ENCODE measurements around the gene GRM2.
A peak's percentile ranks its signal among the peaks of the same experiment; 100 is the strongest.
"Not testable (repeated sequence)": the region's sequence is repeated elsewhere in the genome, so short reads cannot be mapped to it uniquely, and the experiment has no call there.

Gene GRM2

DNA sequence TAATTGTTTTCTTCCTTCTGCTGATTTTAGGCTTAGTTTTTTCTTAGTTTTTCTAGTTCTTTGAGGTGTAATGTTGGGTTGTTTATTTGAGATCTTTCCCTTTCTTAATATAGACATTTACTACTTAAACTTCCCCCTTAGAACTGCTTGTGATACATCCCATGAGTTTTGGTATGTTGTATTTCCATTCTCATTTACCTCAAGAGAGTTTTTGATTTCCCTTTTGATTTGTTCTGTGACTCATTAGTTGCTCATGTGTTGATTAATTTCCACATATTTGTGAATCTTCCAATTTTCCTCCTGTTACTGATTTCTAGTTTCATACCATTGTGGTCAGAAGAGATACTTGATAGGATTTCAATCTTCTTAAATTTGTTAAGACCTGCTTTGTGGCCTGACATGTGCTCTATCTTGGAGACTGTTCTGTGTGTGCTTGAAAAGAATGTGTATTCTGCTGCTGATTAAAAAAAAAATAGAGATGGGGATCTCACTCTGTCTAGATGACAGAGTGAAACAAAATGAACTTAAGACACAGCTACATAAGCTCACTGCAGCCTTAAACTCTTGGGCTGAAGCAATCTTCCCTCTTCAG is 22.3 kb downstream of the GRM2 start:
- DNase-seq = no peak

- no peak for DNase-seq
Observed at GRCh38 chr3:51733859-51734571, 27.1 kb downstream of the GRM2 start.

- DNase-seq = no peak
Observed at GRCh38 chr3:51734572-51734907, 27.7 kb downstream of the GRM2 start.

- no peak for DNase-seq
Observed at GRCh38 chr3:51735039-51735438, 28.2 kb downstream of the GRM2 start.

DNA sequence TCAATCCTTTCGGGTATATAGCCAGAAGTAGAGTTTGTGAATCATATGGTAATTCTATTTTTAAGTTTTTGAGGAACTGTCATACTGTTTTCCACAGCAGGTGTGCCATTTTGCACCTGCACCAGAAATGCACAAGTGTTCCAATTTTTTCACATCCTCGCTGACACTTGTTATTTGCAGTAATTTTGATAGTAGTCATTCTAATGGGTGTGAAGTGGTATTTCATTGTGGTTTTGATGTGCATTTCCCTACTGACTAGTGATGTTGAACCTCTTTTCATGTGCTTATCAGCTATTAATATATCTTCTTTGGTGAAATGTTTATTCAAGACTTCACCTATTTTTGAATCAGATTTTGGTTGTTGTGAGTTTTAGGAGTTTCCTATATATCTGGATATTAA is 29.1 kb downstream of the GRM2 start:
- no peak for DNase-seq

GRCh38 chr3:51739110-51739509 is 32.2 kb downstream of the GRM2 start:
- DNase-seq = peak; percentile 52 to 56

GRCh38 chr3:51742320-51742719 is 35.5 kb downstream of the GRM2 start:
- not testable (repeated sequence) for DNase-seq

DNA sequence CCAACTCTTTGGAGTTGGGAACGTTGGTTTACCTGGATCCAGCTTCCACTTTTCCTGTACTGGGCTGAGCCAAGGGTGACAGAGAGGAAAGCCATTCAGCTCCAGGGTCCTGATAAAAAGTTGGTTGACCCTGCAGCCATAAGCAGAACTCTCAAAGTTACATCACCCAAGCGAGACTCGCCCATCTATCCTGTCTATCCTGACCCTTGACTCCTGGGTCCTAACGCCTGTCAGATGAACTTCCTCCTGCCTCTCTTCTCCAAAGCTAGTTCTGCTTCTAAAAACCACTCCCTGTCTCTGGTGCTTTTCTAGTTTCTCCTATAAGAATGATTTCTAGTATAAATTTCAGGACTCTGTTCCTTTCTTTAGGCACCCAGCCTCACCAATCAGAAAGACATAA is 36.1 kb downstream of the GRM2 start:
- peak; percentile 67 to 75 for DNase-seq

DNA sequence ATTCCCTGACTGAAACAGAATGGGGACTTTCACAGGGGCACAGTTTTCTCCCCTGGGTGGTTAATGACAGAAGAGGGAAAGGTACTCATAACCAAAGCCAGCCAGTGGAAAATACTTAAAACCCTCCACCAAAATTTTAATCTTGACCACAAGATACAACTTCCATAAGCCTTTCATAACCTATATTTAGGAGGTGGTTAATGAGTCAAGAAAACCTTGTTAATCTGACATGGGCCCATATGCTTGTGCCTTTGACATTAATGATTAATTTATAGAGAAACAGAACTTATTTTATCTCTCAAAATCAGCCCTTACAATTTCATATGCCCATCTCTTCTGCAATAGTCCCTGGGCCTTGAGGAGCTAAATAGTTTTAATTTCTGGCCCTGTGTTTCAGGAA is 41.0 kb downstream of the GRM2 start:
- DNase-seq = no peak

- no peak for DNase-seq
Observed at GRCh38 chr3:51748327-51748726, 41.5 kb downstream of the GRM2 start.

- no peak for DNase-seq
Observed at GRCh38 chr3:51750878-51751277, 44.0 kb downstream of the GRM2 start.

DNA sequence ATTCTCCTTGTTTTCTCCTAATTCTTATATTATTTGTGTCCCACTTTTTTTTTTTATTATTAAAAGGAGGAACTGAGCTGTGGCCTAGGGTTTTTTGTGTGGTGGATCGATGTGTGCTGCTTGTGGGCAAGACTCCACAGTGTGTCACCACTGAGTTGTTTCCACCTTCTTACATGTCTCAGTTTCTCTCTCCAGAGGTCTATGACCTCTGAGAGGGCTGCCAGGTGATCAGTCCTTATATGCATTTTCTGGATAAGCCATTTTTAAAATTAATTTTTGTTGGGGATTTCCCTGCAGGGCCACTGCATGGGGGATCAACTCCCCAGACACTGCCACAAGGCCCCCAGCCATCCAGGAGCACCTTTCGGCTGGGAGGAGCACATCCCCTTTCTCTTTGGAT is 44.4 kb downstream of the GRM2 start:
- DNase-seq = no peak

- DNase-seq = not testable (repeated sequence)
Observed at GRCh38 chr3:51753763-51754750, 47.2 kb downstream of the GRM2 start.

DNA sequence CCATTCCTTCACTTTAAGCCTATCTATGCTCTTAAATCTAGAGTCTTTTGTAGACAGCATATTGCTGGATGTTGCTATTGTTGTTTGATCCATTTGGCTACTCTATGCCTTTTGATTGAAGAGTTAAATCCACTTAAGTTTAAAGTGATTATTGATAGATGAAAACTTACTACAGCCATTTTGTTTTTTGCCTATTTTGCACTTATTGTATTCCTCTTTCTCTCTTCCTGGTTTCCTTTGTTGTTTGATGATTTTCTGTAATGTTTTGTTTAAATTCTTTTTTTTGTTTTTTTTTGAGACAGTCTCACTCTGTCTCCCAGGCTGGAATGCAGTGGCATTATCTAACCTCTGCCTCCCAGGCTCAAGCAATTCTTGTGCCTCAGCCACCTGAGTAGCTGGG is 52.3 kb downstream of the GRM2 start:
- DNase-seq = no peak

Measured in inflammatory macrophage treated with lipopolysaccharide for 1 hour (primary cell).